CD4-positive, alpha-beta T cell (primary cell): ENCODE results near the gene AVPR1A. TPM values are rescaled to one million over a fixed set of nuclear protein-coding genes. Genes with fewer than 3 reads are reported as not detected.
"Not testable (repeated sequence)": the region's sequence is repeated elsewhere in the genome, so short reads cannot be mapped to it uniquely, and the experiment has no call there.

Experiments
- ATAC-seq: fragments of 200-7000 bp; cut with Tn5 transposase; one replicate; pipeline ENCODE4 v1.10.0; 2022; ENCODE audit warnings: mild to moderate bottlenecking; ENCODE audit not compliant: poor library complexity
- CTCF ChIA-PET: fragments of 350-600 bp; sonication (Branson Sonifier 250); formaldehyde crosslinking; loops from one replicate; lab custom pipeline; 2021; ENCODE audit warnings: antibody characterized with exemption, inconsistent platforms; lab: Charles Lee
- POLR2A ChIA-PET: fragments of 350-600 bp; sonication (Branson Sonifier 250); formaldehyde crosslinking; loops from one replicate; lab custom pipeline; 2021; ENCODE audit warnings: antibody characterized with exemption, inconsistent platforms; lab: Charles Lee
- DNase-seq, 14 experiments: peaks; one replicate each; pipeline ENCODE4 v3.0.0-alpha.2; 2013 to 2020; ENCODE audit warnings: mixed read lengths in 2 of 14
- H3K27ac ChIP-seq, 2 donors: one replicate each; pipeline versions ENCODE4 v1.5.1 to v1.7.0; 2013; ENCODE audit warnings: low read length in 2 of 2, low read depth in 1 of 2, mild to moderate bottlenecking in 1 of 2
- H3K27me3 ChIP-seq, 2 experiments: 1 replicate in 1 of 2; 2 replicates in 1 of 2; pipeline versions ENCODE4 v1.6.1 to v1.7.0; 2013; ENCODE audit warnings: low read length in 2 of 2, control low read depth in 1 of 2, mild to moderate bottlenecking in 1 of 2, moderate library complexity in 1 of 2; ENCODE audit not compliant: insufficient read depth in 2 of 2, control insufficient read depth in 1 of 2
- H3K36me3 ChIP-seq: one replicate; pipeline ENCODE4 v1.6.1; 2013; ENCODE audit warnings: low read length, control low read depth; ENCODE audit not compliant: insufficient read depth
- H3K4me1 ChIP-seq: one replicate; pipeline ENCODE4 v1.6.1; 2013; ENCODE audit warnings: low read length, control low read depth; ENCODE audit not compliant: insufficient read depth
- H3K4me3 ChIP-seq: one replicate; pipeline ENCODE4 v1.5.1; 2013; ENCODE audit warnings: mild to moderate bottlenecking, low read length, moderate library complexity
- H3K9me3 ChIP-seq, 2 experiments: 1 replicate in 1 of 2; 2 replicates in 1 of 2; pipeline versions ENCODE4 v1.6.1 to v1.7.0; 2013; ENCODE audit warnings: low read length in 2 of 2, mild to moderate bottlenecking in 2 of 2, control low read depth in 1 of 2, moderate library complexity in 1 of 2; ENCODE audit not compliant: control insufficient read depth in 1 of 2, insufficient read depth in 1 of 2
- H3K27ac Mint-ChIP-seq: one replicate; pipeline ENCODE4 v1.8.0; 2020; ENCODE audit warnings: mixed read lengths
- H3K27me3 Mint-ChIP-seq: one replicate; pipeline ENCODE4 v1.8.0; 2021; ENCODE audit warnings: mixed read lengths
- H3K36me3 Mint-ChIP-seq: one replicate; pipeline ENCODE4 v1.8.0; 2021; ENCODE audit warnings: low read depth, mixed read lengths
- H3K4me1 Mint-ChIP-seq: one replicate; pipeline ENCODE4 v1.8.0; 2021; ENCODE audit warnings: low read depth, mixed read lengths
- H3K4me3 Mint-ChIP-seq: one replicate; pipeline ENCODE4 v1.8.0; 2020; ENCODE audit warnings: mild to moderate bottlenecking, mixed read lengths
- H3K9me3 Mint-ChIP-seq: one replicate; pipeline ENCODE4 v1.8.0; 2020; ENCODE audit warnings: mixed read lengths
- CTCF ChIP-seq: fragments of 200-600 bp; IDR thresholded peaks from one replicate; pipeline ENCODE4 v1.8.0; 2022; ENCODE audit warnings: antibody characterized with exemption, mild to moderate bottlenecking
- intact Hi-C, 2 experiments: fragments of 100-400 bp; cut with DNase I in 1 of 2; cut with micrococcal nuclease in 1 of 2; formaldehyde crosslinking; loops; one replicate each; pipeline versions ENCODE4 v1.15.1 to v1.9.0; 2023 to 2025; cut with DNase I, micrococcal nuclease
- total RNA-seq, 174 experiments: library from RNA in 2 of 174; stranded (reverse) in 2 of 174; gene quantifications; one replicate each; pipeline ENCODE4 v1.2.3 and lab custom pipeline; 2021 to 2026

AVPR1A gene
- total RNA-seq, 2 experiments from 2014 or later = not detected

DNA sequence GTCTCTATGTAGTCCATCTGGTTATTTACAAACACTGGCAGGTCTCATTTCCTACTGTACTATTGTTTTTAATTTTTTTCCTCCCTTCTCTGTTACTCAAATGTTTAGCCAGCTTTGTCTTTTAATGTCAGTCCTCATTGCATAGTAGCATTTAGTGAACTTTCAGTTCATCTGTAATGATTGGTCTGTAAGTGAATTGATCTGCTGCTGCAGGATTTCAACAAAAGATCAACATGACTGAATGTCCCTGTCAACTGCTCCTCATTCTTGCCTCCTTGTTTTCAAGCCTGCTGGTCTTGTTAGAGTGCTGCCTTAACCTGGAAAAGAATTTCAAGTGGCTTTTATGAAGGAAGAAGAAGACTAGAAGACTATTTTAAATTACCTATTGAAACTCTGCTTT, 19.3 kb upstream of the AVPR1A start:
- Histone ChIP-seq H3K4me1 (no peaks in the 10 kb centered on the region), H3K9me3 (no peaks in the 10 kb centered on the region), H3K27me3 (no peaks in the 10 kb centered on the region), H3K27ac (no peak overlapping the region), H3K4me3 (no peak overlapping the region), H3K36me3 (no peaks in the 10 kb centered on the region)
- no peak overlapping the region for H3K27ac Mint-ChIP-seq
- H3K4me3 Mint-ChIP-seq = no peak overlapping the region
- no peaks in the 10 kb centered on the region for H3K4me1 Mint-ChIP-seq
- H3K27me3 Mint-ChIP-seq = no peaks in the 10 kb centered on the region
- ATAC-seq = no peak
- POLR2A ChIA-PET = no interaction called here
- no peak for TF ChIP-seq CTCF
- intact Hi-C loops = no loop called here
- CTCF ChIA-PET = no interaction called here
- no peak for DNase-seq
- no peaks in the 10 kb centered on the region for H3K36me3 Mint-ChIP-seq
- peaks cover 2% of the 10 kb centered on the region for H3K9me3 Mint-ChIP-seq

- CTCF ChIA-PET, H3K4me1 Mint-ChIP-seq, H3K4me1 ChIP-seq, H3K27ac Mint-ChIP-seq, POLR2A ChIA-PET, H3K27me3 ChIP-seq, H3K9me3 ChIP-seq, H3K36me3 ChIP-seq, H3K4me3 ChIP-seq, H3K9me3 Mint-ChIP-seq, H3K27ac ChIP-seq, ATAC-seq, DNase-seq, H3K27me3 Mint-ChIP-seq, intact Hi-C loops, H3K4me3 Mint-ChIP-seq, H3K36me3 Mint-ChIP-seq: not testable (repeated sequence)
These were observed 16.7 kb upstream of the AVPR1A start for GRCh38 chr12:63167741-63168140.

DNA sequence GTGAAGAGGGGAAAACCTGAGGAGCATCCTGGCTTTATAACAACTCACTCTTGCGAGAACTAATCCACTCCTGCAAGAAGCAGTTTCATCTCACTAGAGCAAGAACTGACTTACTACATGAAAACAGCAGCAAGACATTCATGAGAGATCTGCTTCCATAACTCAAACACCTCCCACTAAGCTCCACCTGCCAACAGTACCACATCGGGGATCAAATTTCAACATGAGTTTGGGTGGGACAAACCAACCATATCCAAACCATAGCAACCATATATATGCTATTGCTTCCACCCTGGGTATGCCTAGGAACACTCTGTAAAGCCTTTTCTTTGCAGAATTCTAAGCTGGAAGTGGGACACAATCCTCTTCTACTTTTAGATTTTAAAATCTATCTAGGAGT, 13.9 kb upstream of the AVPR1A start:
- ChIA-PET CTCF (no interaction called here), POLR2A (no interaction called here)
- TF ChIP-seq CTCF = no peak
- Mint-ChIP-seq H3K27me3 (no peaks in the 10 kb centered on the region), H3K4me3 (no peak overlapping the region), H3K36me3 (no peaks in the 10 kb centered on the region), H3K27ac (no peak overlapping the region), H3K9me3 (no peaks in the 10 kb centered on the region), H3K4me1 (no peaks in the 10 kb centered on the region)
- no peaks in the 10 kb centered on the region for H3K36me3 ChIP-seq
- H3K4me3 ChIP-seq = no peak overlapping the region
- H3K27ac ChIP-seq = no peak overlapping the region
- no peaks in the 10 kb centered on the region for H3K27me3 ChIP-seq
- DNase-seq (no peak), ATAC-seq (no peak)
- H3K9me3 ChIP-seq = no peaks in the 10 kb centered on the region
- no peaks in the 10 kb centered on the region for H3K4me1 ChIP-seq
- intact Hi-C loops = no loop called here

DNA sequence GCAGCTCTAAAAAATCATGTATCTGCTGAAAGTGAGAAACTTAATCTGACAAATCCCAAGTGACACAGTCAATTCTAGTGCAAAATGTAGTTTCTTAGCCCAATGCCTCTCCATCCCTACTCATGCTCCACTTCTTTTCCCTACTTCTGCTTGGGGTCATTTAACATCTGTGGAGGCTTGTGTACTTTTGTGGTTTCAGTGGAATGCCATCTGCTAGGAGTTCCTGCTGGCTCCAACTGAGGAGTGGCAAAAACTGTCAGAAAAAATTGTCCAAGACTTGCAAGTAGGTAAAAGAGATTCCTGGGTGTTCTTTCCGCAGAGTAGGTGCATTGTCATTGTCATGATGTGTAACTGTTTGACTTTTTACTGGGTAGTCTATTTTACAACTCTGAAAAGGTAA, 12.5 kb upstream of the AVPR1A start:
- Mint-ChIP-seq H3K36me3 (no peaks in the 10 kb centered on the region), H3K4me1 (no peaks in the 10 kb centered on the region), H3K27me3 (no peaks in the 10 kb centered on the region), H3K4me3 (no peak overlapping the region), H3K9me3 (no peaks in the 10 kb centered on the region), H3K27ac (no peak overlapping the region)
- DNase-seq = no peak
- Histone ChIP-seq H3K27ac (no peak overlapping the region), H3K9me3 (no peaks in the 10 kb centered on the region), H3K27me3 (no peaks in the 10 kb centered on the region), H3K4me1 (no peaks in the 10 kb centered on the region), H3K36me3 (no peaks in the 10 kb centered on the region), H3K4me3 (no peak overlapping the region)
- intact Hi-C loops = no loop called here
- ChIA-PET CTCF (no interaction called here), POLR2A (no interaction called here)
- TF ChIP-seq CTCF = no peak
- no peak for ATAC-seq
